SIG-M5 (cell line): ENCODE measurements around the gene VWCE.
"Not testable (repeated sequence)": the region's sequence is repeated elsewhere in the genome, so short reads cannot be mapped to it uniquely, and the experiment has no call there.

Experiments used
- DNase-seq: peaks from one replicate; lab custom pipeline; 2025; lab: John Stamatoyannopoulos, UW

Gene VWCE

DNA sequence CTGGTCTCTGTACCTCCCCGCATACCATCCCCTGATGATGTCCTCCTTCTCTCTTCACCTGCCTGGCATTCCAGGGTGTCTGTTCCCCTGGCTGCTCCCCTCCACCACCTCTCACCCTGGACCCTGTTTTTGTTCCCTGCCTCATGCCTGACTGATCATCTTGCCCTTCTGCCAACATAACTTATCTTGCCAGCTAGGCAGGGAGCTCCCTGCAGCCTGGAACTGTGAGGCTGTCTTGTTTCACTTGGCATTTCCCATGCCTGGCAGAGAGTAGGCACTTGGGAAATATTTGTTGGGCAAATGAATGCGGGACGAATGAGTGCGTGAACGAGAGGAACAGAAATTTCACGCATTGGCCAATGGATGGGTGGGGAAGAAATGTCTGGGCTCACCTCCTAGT is 84.5 kb downstream of the VWCE start:
- not testable (repeated sequence) for DNase-seq
